ENCODE results near the gene FADS6.
"Not testable (repeated sequence)": the region's sequence is repeated elsewhere in the genome, so short reads cannot be mapped to it uniquely, and the experiment has no call there.

FADS6 gene

DNA sequence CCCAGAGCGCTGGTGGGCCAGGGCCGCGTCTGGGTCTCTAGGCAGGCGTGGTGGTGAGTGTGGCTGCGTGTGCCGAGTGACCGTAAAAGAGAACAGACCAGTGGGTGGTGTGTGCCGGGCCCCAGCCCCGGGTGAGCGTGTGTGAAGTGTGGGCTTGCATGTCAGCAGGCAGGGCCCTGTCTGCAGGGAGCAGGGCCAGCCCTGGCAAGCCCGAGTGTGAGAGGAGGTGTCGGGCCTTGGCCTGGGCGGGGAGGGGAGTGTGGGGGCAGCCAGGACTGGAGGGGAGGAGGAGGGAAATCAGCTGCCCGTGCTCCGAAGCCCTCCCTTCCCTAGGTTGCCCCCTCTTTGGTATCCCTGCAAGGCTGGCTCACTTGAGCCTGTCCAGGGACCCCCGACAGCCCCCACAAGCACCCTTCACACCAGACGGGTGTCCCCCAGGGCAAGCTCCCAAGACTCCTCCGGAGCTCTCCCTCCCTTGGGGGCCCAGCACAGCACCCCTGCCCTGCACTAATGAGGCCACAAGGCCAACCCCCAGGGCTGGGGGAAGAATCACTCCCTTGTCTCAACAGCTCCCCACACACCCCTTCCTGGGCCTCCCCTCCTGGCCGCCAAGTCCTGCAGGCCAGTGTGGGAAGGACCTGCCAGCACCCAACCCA, 27.7 kb upstream of the FADS6 start:
- no peak for DNase-seq (ENCODE audit: low read depth in 2 of 2)

DNA sequence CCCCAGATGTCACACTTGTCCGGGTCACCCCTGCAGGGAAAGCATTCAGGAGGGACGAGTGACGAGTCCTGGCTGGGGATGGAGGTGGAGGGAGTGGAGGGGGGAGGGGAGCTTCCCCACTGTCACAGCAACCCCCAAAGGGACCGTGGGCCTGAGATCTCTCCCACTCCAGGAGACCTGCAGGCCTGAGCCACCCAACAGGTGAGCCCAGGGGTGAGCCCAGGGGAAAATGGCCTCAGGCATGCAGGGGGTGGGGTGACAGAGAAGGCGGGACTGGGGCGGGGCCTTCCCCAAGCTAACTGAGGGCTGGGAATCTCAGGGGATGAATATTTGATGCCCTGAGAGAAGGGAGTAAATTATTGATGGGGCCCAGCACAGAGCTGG, 27.2 kb upstream of the FADS6 start:
- DNase-seq (ENCODE audit: low read depth in 2 of 2) = no peak

GRCh38 chr17:74920306-74920620, 26.8 kb upstream of the FADS6 start:
- DNase-seq (ENCODE audit: low read depth in 2 of 2) = no peak

DNA sequence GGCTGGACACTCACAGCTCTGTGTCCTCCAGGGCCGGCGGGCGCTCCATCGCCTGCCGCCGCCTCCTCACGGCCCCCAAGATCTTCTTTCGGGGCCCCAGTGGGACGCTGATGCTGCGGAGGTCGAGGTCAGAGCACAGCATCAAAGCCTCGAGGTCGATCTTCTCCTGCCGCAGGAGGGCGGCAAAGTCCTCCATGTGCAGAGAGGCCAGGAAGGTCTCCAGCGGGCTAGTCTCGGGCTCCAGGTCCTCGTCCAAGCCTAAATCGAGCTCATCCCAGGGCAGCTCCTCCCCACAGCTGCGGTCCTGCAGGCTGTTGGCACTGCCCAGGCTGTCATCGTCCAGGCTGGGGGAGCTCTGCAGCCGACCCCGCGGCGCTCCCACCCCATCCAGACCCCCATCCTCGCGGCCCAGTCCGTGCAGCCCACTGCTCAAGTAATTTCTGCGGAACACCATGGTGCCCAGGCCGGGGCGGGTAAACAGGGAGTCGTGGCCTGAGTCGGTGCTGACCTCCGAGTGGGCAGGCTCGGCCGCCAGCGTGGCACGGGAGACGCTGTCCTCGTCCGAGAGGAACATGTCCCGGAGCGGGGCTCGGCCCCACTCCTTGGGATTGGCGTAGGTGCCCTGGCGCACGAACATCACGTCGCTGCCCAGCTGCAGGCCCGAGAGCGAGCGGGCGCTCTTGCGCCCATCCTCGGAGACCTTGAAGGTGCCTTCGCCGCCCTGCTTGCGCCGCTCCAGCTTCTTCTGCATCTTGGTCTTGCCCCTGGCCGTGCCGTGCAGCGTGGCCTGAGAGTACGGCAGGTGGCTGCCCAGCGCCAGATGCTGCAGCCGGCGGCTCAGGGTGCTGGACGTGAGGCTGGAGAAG, 26.2 kb upstream of the FADS6 start:
- no peak for DNase-seq (ENCODE audit: low read depth in 2 of 2)

DNA sequence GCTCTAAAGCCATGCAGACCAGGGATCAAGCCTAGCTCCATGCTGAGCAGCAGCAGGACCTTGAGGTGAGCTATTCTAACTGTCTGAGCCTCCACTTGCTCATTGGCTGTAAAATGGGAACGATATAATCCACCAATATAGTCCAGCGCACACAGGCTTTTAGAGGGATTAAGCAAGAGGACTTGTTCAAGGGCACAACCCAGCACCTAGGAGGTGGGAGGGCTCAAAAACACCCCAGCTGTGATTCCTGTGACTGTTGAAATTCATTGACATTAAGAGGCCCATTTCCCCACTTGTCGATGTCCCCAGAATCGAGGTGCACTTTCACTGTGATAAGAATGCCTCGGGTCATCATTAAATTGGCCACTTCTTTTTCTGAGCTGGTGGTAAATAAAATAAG, 25.5 kb upstream of the FADS6 start:
- DNase-seq (ENCODE audit: low read depth in 2 of 2) = no peak

DNA sequence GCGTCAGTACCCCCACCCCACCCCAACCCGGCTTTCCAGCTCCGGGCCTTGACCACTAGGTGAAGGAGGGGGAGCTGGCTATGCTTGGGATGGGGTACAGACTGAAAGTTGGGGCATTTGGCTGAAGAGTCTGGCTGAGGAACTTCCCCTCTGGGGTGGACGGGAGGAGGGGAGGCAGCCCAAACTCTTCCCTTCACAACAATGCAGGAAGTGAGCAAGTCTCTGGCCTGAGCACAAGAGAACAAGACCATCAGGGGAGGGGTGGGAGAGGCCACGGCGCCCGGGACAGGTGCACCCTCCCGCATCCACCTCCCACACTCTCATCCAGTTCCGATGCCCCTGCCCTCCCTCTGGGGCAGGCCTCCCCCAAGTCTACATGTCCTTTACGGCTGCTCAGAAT, 24.0 kb upstream of the FADS6 start:
- DNase-seq (ENCODE audit: low read depth in 2 of 2) = no peak

DNA sequence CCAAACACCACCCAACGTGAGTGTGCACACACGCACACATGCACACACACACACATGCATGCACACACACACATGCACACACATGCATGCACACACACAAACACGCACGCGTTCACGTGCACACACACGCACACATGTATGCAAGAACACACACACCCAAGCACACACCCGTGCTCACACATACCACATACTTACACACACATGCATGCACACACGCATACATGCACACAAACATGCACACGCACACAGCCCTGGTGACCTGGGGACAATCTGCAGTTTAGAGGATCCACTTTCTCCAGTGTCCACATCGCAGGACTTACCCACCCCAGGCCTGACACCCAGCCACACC, 23.4 kb upstream of the FADS6 start:
- no peak for DNase-seq (ENCODE audit: low read depth in 2 of 2)

DNA sequence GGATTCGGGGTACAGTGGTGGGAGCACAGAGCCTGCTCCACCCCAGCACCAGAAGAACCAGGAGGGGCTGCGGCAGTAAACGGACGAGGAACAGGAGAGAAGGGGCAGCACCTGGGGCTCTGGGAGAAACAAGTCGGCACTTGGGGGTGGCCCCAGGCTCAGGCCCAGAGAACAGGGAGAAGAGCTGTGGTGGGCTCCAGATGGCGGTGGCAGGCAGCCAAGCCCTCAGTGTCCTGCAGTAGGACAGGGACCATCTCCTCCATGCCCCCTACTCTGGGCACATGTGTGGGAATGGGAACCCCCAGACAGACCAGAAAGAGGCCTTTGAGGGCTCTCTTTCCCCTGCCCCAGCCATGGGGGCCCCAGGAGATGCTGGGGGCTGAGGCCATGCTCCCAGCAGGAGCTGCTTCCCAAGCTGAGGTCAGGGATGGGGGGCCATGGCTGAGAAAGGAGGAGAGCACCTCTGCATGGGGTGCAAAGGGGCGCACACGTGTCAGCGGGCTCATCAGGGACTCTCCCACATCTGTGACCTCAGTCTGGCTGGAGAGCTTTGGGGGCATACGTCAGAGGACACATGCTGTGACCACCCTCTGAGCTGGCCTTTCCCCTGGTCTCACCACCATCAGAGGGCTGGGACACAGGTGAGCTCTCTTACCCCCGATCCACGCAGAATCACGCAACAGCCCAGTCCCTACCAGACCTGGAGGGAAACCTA, 22.9 kb upstream of the FADS6 start:
- no peak for DNase-seq (ENCODE audit: low read depth in 2 of 2)

- DNase-seq (ENCODE audit: low read depth in 2 of 2) = not testable (repeated sequence)
Observed at GRCh38 chr17:74911423-74911822, 18.0 kb upstream of the FADS6 start.

- not testable (repeated sequence) for DNase-seq (ENCODE audit: low read depth in 2 of 2)
Observed at GRCh38 chr17:74909097-74909496, 15.7 kb upstream of the FADS6 start.

- no peak for DNase-seq (ENCODE audit: low read depth in 2 of 2)
Observed at GRCh38 chr17:74907012-74907411, 13.6 kb upstream of the FADS6 start.

GRCh38 chr17:74906214-74906793, 12.9 kb upstream of the FADS6 start:
- DNase-seq (ENCODE audit: low read depth in 2 of 2) = not testable (repeated sequence)

GRCh38 chr17:74904687-74905409, 11.4 kb upstream of the FADS6 start:
- DNase-seq (ENCODE audit: low read depth in 2 of 2) = no peak

DNA sequence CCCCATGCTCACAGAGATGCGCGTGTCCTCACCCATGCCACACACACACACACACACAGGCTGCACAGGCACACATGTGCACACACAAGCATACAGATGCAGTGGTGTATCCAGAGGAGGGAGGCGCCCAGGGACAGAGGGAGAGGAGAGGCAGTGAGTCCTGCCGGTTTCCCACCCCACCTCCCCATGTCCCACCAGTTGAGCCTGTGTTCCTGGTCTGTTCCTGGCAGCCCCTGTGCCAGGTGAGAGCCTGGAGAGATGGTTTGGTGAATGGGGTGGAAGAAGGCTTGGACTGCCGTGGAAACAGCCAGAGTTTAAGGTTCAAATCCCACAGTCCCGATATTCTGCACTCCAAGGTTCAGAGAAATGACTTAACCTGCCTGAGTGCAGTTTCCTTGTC, 10.2 kb upstream of the FADS6 start:
- no peak for DNase-seq (ENCODE audit: low read depth in 2 of 2)

DNA sequence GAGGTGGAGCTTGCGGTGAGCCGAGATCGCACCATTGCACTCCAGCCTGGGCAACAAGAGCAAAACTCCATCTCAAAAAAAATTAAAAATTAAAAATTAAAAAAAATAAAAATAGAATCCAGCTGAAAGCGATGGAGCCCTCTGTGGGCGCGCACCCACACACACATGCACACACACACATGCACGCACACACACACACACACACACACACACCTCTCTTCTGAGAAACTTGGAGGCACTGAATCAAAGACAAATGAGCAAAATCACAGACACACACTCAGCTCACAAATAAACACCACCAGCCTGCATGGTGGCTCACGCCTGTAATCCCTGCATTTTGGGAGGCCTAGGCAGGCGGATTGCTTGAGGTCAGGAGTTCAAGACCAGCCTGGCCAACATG, 9.6 kb upstream of the FADS6 start:
- DNase-seq (ENCODE audit: low read depth in 2 of 2) = no peak

- no peak for DNase-seq (ENCODE audit: low read depth in 2 of 2)
Observed at GRCh38 chr17:74901353-74902135, 8.1 kb upstream of the FADS6 start.

DNA sequence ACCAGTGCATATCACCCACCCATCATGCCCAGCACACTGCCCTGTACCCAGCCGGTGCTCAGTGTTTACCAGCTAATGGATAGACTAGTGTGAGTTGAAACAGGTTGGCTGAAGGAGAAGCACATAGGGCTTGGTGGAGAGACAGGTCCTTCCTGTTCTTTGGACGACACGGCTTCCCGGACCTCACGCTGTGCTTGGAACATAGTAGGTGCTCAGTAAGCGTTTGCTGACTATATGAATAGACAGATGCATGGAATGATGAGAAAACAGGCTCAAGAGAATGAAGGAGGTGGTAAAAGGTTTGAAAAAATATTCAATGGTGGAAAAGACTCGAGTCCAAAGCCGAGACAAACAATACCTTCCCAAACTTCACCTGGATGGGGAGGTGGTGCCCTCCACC, 6.8 kb upstream of the FADS6 start:
- no peak for DNase-seq (ENCODE audit: low read depth in 2 of 2)

DNA sequence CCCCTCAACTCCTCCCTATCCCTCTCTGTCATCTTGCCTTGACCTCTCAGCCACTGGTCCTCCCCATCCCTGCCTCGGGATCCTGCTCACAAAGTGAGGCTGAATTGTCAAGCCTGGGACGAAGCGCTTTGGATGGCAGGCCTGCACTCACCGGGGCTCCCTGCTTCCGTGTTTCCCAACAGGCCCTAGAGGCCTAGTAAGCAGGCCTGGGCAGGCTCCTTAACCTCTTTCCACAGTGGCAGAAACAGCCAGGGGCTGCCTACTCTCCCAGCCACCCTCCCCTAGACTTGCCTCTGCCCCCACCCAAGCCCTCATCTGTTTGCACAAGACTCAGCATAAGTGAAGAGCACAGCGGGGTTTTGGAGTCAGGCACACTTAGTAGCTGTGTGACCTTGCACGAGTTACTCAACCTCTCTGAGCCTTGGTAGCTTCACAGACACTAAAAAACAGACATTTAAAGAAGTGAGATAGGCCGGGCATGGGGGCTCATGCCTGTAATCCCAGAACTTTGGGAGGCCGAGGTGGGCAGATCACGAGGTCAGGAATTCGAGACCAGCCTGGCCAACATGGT, 5.0 kb upstream of the FADS6 start:
- no peak for DNase-seq (ENCODE audit: low read depth in 2 of 2)

GRCh38 chr17:74893936-74894671, 671 bp upstream of the FADS6 start:
- DNase-seq (ENCODE audit: low read depth in 2 of 2) = no peak
